Osteocyte (in vitro differentiated cells): Measurements from ENCODE around the gene CELF5. TPM values are rescaled to one million over a fixed set of nuclear protein-coding genes. Genes with fewer than 3 reads are reported as not detected.
"Not testable (repeated sequence)": the region's sequence is repeated elsewhere in the genome, so short reads cannot be mapped to it uniquely, and the experiment has no call there.

Source experiments
- DNase-seq: peaks from one replicate; pipeline ENCODE4 v3.0.0; 2021; ENCODE audit warnings: mixed read lengths; ENCODE audit not compliant: unreplicated experiment; ENCODE audit errors: extremely low spot score
- H3K27ac Mint-ChIP-seq: one replicate; pipeline ENCODE4 v1.8.0; 2021; ENCODE audit warnings: mild to moderate bottlenecking, mixed read lengths; ENCODE audit not compliant: unreplicated experiment
- H3K27me3 Mint-ChIP-seq: one replicate; pipeline ENCODE4 v1.8.0; 2021; ENCODE audit warnings: mixed read lengths; ENCODE audit not compliant: unreplicated experiment
- H3K36me3 Mint-ChIP-seq: one replicate; pipeline ENCODE4 v1.8.0; 2021; ENCODE audit warnings: mixed read lengths; ENCODE audit not compliant: unreplicated experiment
- H3K4me1 Mint-ChIP-seq: one replicate; pipeline ENCODE4 v1.8.0; 2021; ENCODE audit warnings: mixed read lengths; ENCODE audit not compliant: unreplicated experiment
- H3K4me3 Mint-ChIP-seq: one replicate; pipeline ENCODE4 v1.8.0; 2021; ENCODE audit warnings: mild to moderate bottlenecking, moderate library complexity, mixed read lengths; ENCODE audit not compliant: unreplicated experiment
- H3K9me3 Mint-ChIP-seq: one replicate; pipeline ENCODE4 v1.8.0; 2021; ENCODE audit warnings: mixed read lengths; ENCODE audit not compliant: unreplicated experiment
- CTCF ChIP-seq: fragments of 200-600 bp; sonication (generic); IDR thresholded peaks from 2 replicates; pipeline ENCODE4 v1.5.0; 2021; ENCODE audit warnings: antibody characterized with exemption, mild to moderate bottlenecking, moderate library complexity
- total RNA-seq: library from RNA; stranded (reverse); gene quantifications from 2 replicates; pipeline ENCODE4 v1.2.1, GENCODE V29; 2021

Gene CELF5
- total RNA-seq, 1 donor from 2014 or later, result 0.16 TPM

- no peak for DNase-seq
- Mint-ChIP-seq H3K27me3 (no peaks in the 10 kb centered on the region), H3K4me3 (no peak overlapping the region)
These were observed 11.3 kb upstream of the CELF5 start for GRCh38 chr19:3213159-3213558.

GRCh38 chr19:3216874-3217273 is 7.6 kb upstream of the CELF5 start:
- no peak overlapping the region for H3K27ac Mint-ChIP-seq

More at GRCh38 chr19:3213159-3213558, 11.3 kb upstream of the CELF5 start:
- no peaks in the 10 kb centered on the region for H3K4me1 Mint-ChIP-seq
- no peak overlapping the region for H3K27ac Mint-ChIP-seq
- TF ChIP-seq CTCF, result no peak
- peaks cover 5% of the 10 kb centered on the region for H3K36me3 Mint-ChIP-seq
- H3K9me3 Mint-ChIP-seq, result no peaks in the 10 kb centered on the region

GRCh38 chr19:3220576-3220975 is 3.9 kb upstream of the CELF5 start:
- TF ChIP-seq CTCF, result no peak
- DNase-seq, result no peak
- Mint-ChIP-seq H3K4me1 (no peaks in the 10 kb centered on the region), H3K9me3 (no peaks in the 10 kb centered on the region), H3K4me3 (no peak overlapping the region), H3K27ac (no peak overlapping the region), H3K27me3 (peaks cover 3% of the 10 kb centered on the region), H3K36me3 (no peaks in the 10 kb centered on the region)

More at GRCh38 chr19:3216874-3217273, 7.6 kb upstream of the CELF5 start:
- H3K4me1 Mint-ChIP-seq, result no peaks in the 10 kb centered on the region
- H3K36me3 Mint-ChIP-seq, result no peaks in the 10 kb centered on the region
- no peak overlapping the region for H3K4me3 Mint-ChIP-seq
- TF ChIP-seq CTCF, result no peak
- DNase-seq, result no peak
- H3K9me3 Mint-ChIP-seq, result no peaks in the 10 kb centered on the region
- no peaks in the 10 kb centered on the region for H3K27me3 Mint-ChIP-seq

- H3K27ac Mint-ChIP-seq, H3K27me3 Mint-ChIP-seq, H3K4me3 Mint-ChIP-seq, DNase-seq, H3K4me1 Mint-ChIP-seq, H3K9me3 Mint-ChIP-seq, H3K36me3 Mint-ChIP-seq: not testable (repeated sequence)
These were observed 2.9 kb upstream of the CELF5 start for GRCh38 chr19:3221576-3221975.

GRCh38 chr19:3222709-3223108 is 1.8 kb upstream of the CELF5 start:
- DNase-seq, result no peak
- Mint-ChIP-seq H3K27me3 (peaks cover 18% of the 10 kb centered on the region), H3K36me3 (no peaks in the 10 kb centered on the region), H3K4me1 (no peaks in the 10 kb centered on the region), H3K27ac (no peak overlapping the region), H3K9me3 (no peaks in the 10 kb centered on the region), H3K4me3 (no peak overlapping the region)
- TF ChIP-seq CTCF, result no peak

- no peaks in the 10 kb centered on the region for H3K36me3 Mint-ChIP-seq
- H3K4me3 Mint-ChIP-seq, result no peak overlapping the region
- no peaks in the 10 kb centered on the region for H3K4me1 Mint-ChIP-seq
- no peak for TF ChIP-seq CTCF
- no peak for DNase-seq
- no peak overlapping the region for H3K27ac Mint-ChIP-seq
- no peaks in the 10 kb centered on the region for H3K9me3 Mint-ChIP-seq
- H3K27me3 Mint-ChIP-seq, result peaks cover 22% of the 10 kb centered on the region
These were observed 666 bp downstream of the CELF5 start for GRCh38 chr19:3225169-3225485.
